Neuron (in vitro differentiated cells): ENCODE measurements around the gene DST.
"Not testable (repeated sequence)": the region's sequence is repeated elsewhere in the genome, so short reads cannot be mapped to it uniquely, and the experiment has no call there.

Experiments
- H2AFZ ChIP-seq: one replicate; pipeline ENCODE4 v1.6.1; 2013; ENCODE audit warnings: low read depth, mild to moderate bottlenecking, inconsistent platforms, low read length, moderate library complexity
- H3K27me3 ChIP-seq: one replicate; pipeline ENCODE4 v1.6.1; 2013; ENCODE audit warnings: low read length; ENCODE audit not compliant: insufficient read depth
- H3K36me3 ChIP-seq: one replicate; pipeline ENCODE4 v1.6.1; 2013; ENCODE audit warnings: low read length; ENCODE audit not compliant: insufficient read depth
- H3K4me1 ChIP-seq: one replicate; pipeline ENCODE4 v1.6.1; 2013; ENCODE audit warnings: low read length; ENCODE audit not compliant: insufficient read depth
- H3K4me3 ChIP-seq: 2 replicates; pipeline ENCODE4 v1.5.1; 2013; ENCODE audit warnings: mild to moderate bottlenecking, low read length, moderate library complexity
- H3K9me3 ChIP-seq: one replicate; pipeline ENCODE4 v1.6.1; 2013; ENCODE audit warnings: low read length

Gene DST

GRCh38 chr6:56501993-56502392 lies 140.7 kb downstream of the DST start:
- Histone ChIP-seq H3K36me3 (peaks cover 63% of the 10 kb centered on the region), H3K27me3 (no peaks in the 10 kb centered on the region), H2AFZ (no peak overlapping the region), H3K4me1 (no peaks in the 10 kb centered on the region), H3K9me3 (peaks cover 3% of the 10 kb centered on the region), H3K4me3 (no peak overlapping the region)

GRCh38 chr6:56499095-56499494 lies 143.6 kb downstream of the DST start:
- Histone ChIP-seq H3K27me3 (no peaks in the 10 kb centered on the region), H2AFZ (no peak overlapping the region), H3K4me1 (no peaks in the 10 kb centered on the region), H3K4me3 (no peak overlapping the region), H3K36me3 (peaks cover 55% of the 10 kb centered on the region), H3K9me3 (peaks cover 3% of the 10 kb centered on the region)

GRCh38 chr6:56497691-56498090 lies 145.0 kb downstream of the DST start:
- Histone ChIP-seq H3K9me3 (peaks cover 3% of the 10 kb centered on the region), H2AFZ (no peak overlapping the region), H3K4me3 (no peak overlapping the region), H3K27me3 (no peaks in the 10 kb centered on the region), H3K36me3 (peaks cover 61% of the 10 kb centered on the region), H3K4me1 (no peaks in the 10 kb centered on the region)

DNA sequence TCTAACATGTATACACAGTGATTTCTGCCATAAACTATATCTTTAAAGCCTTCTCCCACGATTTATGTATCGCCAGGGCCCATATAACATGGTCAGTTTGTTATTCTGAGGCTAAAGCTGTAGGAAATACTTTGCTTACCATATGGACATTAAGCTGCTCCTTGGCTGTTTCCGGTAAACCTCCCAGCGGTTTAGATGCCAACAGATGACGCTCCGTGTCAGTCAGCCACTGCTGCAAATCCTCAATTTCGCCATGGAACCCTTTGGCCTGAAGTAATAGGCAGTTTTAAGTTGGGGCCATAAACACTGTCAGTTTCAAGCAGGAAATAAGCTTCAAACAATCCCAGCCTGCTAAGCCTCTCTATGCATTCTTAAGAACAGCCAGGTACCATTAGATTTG lies 145.4 kb downstream of the DST start:
- Histone ChIP-seq H3K4me3 (no peak overlapping the region), H3K9me3 (peaks cover 3% of the 10 kb centered on the region), H3K36me3 (peaks cover 65% of the 10 kb centered on the region), H2AFZ (no peak overlapping the region), H3K4me1 (no peaks in the 10 kb centered on the region), H3K27me3 (no peaks in the 10 kb centered on the region)

GRCh38 chr6:56496650-56497049 lies 146.0 kb downstream of the DST start:
- H3K9me3 ChIP-seq, H3K4me1 ChIP-seq, H3K27me3 ChIP-seq, H3K4me3 ChIP-seq, H2AFZ ChIP-seq: not testable (repeated sequence)
- H3K36me3 ChIP-seq, result peaks cover 68% of the 10 kb centered on the region

DNA sequence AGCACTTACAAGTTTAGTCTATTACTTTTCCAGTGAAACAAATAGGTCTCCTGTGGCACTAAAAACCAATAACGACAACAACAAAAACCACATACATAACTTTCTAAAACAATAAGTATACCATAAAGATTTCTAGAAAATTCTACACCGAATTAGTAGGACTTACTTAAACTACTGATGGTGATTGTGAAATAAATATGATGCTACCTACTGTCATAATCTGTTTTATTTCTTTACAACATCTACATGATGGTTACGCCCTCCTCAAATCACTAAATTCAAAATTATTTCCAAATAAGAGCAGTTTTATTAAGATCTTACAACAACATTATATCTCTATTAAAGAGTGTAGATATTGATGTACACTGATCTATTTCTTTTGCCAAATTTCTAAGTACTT lies 147.0 kb downstream of the DST start:
- Histone ChIP-seq H2AFZ (no peak overlapping the region), H3K4me3 (no peak overlapping the region), H3K27me3 (no peaks in the 10 kb centered on the region), H3K36me3 (peaks cover 68% of the 10 kb centered on the region), H3K9me3 (peaks cover 3% of the 10 kb centered on the region), H3K4me1 (peaks cover 7% of the 10 kb centered on the region)

GRCh38 chr6:56491606-56492328 lies 150.9 kb downstream of the DST start:
- Histone ChIP-seq H3K4me3 (no peak overlapping the region), H3K9me3 (no peaks in the 10 kb centered on the region), H3K4me1 (peaks cover 16% of the 10 kb centered on the region), H3K27me3 (no peaks in the 10 kb centered on the region), H2AFZ (no peak overlapping the region), H3K36me3 (peaks cover 43% of the 10 kb centered on the region)

DNA sequence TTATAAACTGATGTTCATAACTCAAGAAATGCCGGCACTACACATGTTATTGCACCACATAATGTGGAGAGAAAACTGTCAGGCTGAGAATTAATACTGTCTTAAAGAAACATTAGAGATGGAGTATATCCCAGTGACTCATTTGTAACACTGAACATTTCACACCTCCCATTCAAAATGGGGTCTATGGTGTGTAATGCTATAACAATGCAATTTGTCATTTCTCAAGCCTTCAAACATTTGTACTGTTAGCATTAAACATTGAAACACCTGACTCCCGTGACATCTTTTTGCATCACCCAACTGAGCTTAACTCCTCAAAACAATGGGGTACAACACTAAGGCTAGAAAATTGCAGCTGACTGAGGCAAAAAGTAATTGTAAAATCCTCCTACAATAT lies 151.7 kb downstream of the DST start:
- H2AFZ ChIP-seq, result no peak overlapping the region
- no peaks in the 10 kb centered on the region for H3K27me3 ChIP-seq
- H3K4me3 ChIP-seq, result no peak overlapping the region
- no peaks in the 10 kb centered on the region for H3K9me3 ChIP-seq
- H3K4me1 ChIP-seq, result peaks cover 16% of the 10 kb centered on the region
- peaks cover 42% of the 10 kb centered on the region for H3K36me3 ChIP-seq

- H3K27me3 ChIP-seq, result no peaks in the 10 kb centered on the region
Measured at GRCh38 chr6:56489559-56489958, 153.1 kb downstream of the DST start.

DNA sequence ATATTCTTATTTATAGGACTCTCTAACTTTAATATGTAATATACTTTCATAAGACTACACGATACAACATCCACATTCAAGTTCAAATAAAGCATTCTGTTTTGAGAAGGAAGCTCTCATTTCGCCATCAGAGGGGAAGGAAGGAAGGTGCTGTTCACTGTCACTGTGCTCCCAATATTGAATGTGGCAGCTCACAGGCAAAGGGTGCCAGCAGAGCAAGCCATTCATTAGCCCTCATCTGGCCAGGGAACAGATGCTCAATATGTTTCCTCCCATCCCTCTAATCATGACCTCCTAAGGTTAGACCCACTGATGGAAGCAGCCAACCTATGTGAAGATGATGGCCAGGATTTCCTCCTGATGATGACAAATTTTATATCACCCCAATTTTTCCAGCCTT lies 154.4 kb downstream of the DST start:
- peaks cover 50% of the 10 kb centered on the region for H3K36me3 ChIP-seq
- no peak overlapping the region for H3K4me3 ChIP-seq

More at GRCh38 chr6:56489559-56489958, 153.1 kb downstream of the DST start:
- Histone ChIP-seq H2AFZ (no peak overlapping the region), H3K4me3 (no peak overlapping the region), H3K36me3 (peaks cover 52% of the 10 kb centered on the region), H3K4me1 (peaks cover 16% of the 10 kb centered on the region), H3K9me3 (no peaks in the 10 kb centered on the region)

GRCh38 chr6:56486681-56487080 lies 156.0 kb downstream of the DST start:
- peaks cover 12% of the 10 kb centered on the region for H3K4me1 ChIP-seq
- H3K36me3 ChIP-seq, result peaks cover 48% of the 10 kb centered on the region
- no peak overlapping the region for H2AFZ ChIP-seq
- no peaks in the 10 kb centered on the region for H3K27me3 ChIP-seq
- H3K9me3 ChIP-seq, result no peaks in the 10 kb centered on the region
- no peak overlapping the region for H3K4me3 ChIP-seq

More for the DNA sequence above, 154.4 kb downstream of the DST start:
- no peaks in the 10 kb centered on the region for H3K27me3 ChIP-seq
- no peak overlapping the region for H2AFZ ChIP-seq
- peaks cover 16% of the 10 kb centered on the region for H3K4me1 ChIP-seq
- no peaks in the 10 kb centered on the region for H3K9me3 ChIP-seq

DNA sequence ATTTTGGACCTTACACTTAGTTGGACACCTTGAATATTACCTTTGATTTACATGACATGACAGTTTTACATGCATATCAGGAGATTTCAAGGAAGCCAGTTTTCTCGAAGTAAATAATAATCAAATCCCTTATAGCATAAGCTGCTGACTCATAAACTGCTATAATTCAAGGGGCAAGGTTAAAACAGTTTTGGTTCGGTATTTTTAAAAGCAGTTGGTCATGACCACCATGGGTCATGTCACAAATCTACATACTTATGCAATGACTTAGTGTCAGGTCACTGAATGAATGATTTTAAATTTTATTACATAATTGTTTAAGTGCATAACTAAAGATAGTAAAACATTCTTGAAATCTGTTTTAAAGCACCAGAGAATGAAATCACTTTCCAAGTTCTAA lies 158.0 kb downstream of the DST start:
- Histone ChIP-seq H3K4me1 (peaks cover 9% of the 10 kb centered on the region), H2AFZ (no peak overlapping the region), H3K9me3 (peaks cover 2% of the 10 kb centered on the region), H3K4me3 (no peak overlapping the region), H3K36me3 (peaks cover 59% of the 10 kb centered on the region), H3K27me3 (no peaks in the 10 kb centered on the region)

DNA sequence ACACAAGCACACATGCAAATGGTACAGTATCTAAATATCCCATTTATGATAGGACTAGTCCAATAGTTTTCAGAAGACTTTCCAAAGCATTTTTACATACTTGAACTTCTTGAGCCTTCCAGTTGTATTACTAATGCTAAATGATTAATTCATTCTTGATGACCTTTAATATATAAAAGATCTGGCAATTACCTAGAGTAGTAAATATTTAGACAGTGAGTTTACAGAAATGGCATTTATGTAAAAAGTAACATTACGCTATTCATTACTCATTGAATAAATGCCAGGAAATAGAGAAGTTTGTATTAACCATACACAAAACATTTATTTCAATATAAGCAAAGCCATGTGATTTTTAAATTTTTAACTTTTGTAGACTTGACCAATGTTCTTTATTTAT lies 158.8 kb downstream of the DST start:
- Histone ChIP-seq H2AFZ (no peak overlapping the region), H3K4me1 (peaks cover 9% of the 10 kb centered on the region), H3K27me3 (no peaks in the 10 kb centered on the region), H3K4me3 (no peak overlapping the region), H3K36me3 (peaks cover 60% of the 10 kb centered on the region), H3K9me3 (peaks cover 6% of the 10 kb centered on the region)

DNA sequence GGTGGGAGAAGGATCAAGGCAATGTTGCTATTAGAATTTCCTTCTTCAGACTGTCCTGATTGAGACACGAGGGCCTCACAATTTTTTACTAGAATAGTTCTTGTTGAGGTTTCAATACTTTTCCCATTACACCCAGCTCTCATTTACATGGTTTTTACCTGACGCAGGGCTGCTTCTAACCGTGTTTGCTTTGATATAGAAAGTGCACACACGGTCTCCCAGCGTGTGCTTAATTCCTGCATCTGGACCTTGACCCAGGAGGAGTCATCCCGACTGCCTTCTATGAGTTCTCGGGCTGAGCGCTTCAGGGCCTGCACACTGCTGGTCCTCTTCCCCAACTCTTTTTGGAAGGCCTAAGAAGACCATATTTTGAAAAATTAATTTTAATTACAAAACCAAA lies 160.2 kb downstream of the DST start:
- Histone ChIP-seq H3K27me3 (no peaks in the 10 kb centered on the region), H2AFZ (no peak overlapping the region), H3K4me3 (no peak overlapping the region), H3K9me3 (peaks cover 6% of the 10 kb centered on the region), H3K4me1 (peaks cover 2% of the 10 kb centered on the region), H3K36me3 (peaks cover 60% of the 10 kb centered on the region)
